CD4-positive, alpha-beta T cell treated with Interleukin-4 for 4 hours (primary cell): ENCODE measurements around the gene FBLIM1.

ENCODE experiments used
- DNase-seq: peaks from one replicate; pipeline ENCODE4 v3.0.0-alpha.2; 2020

The FBLIM1 gene

DNA sequence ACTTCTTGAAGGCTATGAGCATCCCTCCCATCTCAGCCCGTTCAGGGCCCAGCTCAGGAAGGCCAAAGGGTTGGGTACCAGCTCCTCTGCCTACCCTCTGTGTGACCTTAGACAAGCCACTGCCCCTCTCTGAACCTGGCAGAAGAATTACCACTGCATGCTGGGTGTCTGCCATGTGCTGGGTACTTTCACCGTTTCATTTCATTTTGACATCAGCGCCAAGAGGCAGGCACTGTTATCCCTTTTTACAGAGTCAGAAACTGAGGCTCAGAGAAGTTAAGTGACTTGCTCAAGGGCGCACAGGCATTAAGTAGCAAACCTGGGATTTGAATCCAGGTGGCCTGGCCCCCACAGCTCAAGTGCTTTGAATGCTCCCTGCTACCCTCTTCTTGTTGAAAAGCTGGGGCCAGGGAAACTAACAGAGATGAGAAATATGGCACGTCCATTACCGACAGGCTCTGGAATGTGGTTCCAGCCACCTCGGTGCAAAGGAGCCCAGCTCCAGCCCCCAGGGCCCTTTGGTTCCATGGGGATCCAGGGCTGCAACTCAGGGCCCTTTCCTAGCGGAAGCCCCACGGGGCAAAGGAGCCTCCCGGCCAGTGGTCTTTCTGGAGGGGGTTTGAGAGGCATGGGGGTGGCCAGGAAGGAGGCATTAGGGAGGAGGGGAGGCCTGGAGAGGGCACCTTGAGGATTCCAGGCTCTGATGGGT, 9.8 kb upstream of the FBLIM1 start:
- no peak for DNase-seq

- DNase-seq: no peak
Observed at GRCh38 chr1:15749399-15750291, 8.9 kb upstream of the FBLIM1 start.

- no peak for DNase-seq
Observed at GRCh38 chr1:15750924-15751323, 7.7 kb upstream of the FBLIM1 start.

- DNase-seq: no peak
Observed at GRCh38 chr1:15751717-15752116, 6.9 kb upstream of the FBLIM1 start.

DNA sequence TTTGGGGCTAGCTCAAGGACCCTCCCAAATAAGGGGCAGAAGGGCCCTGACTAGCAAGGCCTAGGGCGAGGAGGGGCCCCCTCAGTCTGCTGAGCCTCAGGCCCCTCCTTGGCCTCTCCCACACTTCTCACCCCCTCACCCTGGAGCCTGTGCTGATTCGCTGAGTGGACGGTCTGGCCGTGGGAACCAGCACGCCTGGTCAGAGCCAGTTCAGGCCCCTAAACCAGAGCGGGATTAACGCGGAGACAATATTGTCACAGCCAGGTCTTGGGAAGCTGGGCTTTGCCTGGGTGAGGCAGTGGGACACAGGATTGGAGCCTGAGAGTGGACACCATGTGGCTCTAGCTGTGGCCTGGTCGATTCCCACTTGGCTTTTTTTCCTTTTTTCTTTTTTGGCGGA, 4.8 kb upstream of the FBLIM1 start:
- DNase-seq: no peak

DNA sequence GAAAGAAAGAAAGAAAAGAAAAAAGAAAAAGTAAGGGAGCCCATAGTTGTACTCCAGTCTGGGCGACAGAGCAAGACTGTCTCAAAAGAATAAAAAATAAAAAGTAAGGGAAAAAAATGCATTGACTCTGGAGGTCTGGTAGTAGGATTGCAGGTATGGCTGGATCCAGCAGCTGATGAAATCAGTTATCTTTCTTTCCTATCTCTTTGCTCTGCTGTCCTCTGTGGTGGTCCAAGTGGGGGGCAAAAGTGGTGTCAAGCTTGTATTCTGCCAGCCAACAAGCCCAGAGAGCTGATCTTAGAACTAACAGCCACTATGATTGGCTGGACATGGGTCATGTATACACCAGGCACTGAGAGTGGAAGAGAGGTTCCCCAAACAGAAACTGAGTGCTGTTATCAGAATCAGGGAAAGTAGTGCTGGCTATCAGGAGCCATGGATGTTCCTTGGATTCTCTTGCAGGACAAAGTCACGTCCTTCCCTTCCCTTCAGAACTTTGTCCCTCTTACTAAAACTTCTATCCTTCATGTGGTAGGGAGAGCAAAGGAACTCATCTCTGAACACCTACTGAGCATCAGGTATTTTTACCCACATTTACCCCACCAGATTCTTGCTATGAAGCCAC, 3.5 kb upstream of the FBLIM1 start:
- DNase-seq: no peak

DNA sequence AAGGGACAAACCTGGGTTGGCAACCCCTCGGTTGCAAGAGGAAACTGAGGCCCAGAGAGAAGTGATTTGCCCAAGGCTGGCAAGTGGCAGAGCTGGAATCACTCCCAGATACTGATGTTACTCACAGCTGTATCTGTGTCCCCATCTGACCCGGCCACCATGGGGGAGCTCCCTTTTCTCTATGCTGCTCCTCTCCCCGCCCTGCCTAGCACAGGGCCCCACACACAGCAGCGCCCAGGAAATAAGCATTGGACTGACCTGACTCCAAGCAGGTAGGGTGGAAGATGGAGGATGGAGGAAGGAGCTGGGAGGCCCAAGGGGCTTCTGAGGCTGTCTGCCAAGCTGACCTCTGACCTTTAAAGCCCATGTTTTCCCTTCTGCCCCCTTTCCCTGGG, 3.0 kb upstream of the FBLIM1 start:
- no peak for DNase-seq

GRCh38 chr1:15756143-15757015, 2.2 kb upstream of the FBLIM1 start:
- no peak for DNase-seq

GRCh38 chr1:15757016-15757543, 1.5 kb upstream of the FBLIM1 start:
- no peak for DNase-seq

DNA sequence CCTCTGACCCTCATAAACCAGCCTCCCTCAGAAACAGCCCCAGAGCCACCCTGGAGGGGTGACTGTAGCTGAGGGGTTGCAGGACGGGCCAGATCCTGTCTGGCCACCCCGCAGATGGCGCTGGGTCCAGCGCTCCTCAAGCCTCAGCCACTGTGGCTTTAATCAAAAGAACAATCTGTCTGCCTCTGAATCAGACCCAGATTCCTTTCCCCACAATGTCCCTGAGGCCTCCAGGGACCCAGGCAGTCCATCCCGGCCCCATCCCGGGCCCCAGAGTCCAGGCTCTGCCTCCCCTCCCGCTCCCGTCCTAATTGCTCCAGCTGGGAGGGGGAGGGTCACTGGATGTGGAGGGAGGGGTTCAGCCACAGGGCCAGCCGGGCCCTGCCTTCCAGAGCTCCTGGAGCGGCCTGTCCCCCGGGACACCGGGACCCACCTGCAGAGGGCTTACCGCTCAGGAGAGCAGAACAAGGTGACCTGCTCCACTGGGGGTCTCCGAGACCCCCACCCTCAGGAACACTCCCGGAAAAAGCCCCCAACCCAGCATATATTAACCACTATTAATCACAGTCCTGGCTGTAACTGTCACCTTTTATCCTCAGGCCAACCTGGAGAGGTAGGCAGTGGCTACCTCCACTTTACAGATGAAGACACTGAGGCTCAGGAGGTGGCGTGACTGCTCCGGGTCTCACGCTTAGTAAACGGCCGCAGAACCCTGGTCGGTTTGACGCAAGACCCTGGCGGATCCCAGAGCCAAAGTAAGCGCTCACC, 836 bp upstream of the FBLIM1 start:
- no peak for DNase-seq

DNA sequence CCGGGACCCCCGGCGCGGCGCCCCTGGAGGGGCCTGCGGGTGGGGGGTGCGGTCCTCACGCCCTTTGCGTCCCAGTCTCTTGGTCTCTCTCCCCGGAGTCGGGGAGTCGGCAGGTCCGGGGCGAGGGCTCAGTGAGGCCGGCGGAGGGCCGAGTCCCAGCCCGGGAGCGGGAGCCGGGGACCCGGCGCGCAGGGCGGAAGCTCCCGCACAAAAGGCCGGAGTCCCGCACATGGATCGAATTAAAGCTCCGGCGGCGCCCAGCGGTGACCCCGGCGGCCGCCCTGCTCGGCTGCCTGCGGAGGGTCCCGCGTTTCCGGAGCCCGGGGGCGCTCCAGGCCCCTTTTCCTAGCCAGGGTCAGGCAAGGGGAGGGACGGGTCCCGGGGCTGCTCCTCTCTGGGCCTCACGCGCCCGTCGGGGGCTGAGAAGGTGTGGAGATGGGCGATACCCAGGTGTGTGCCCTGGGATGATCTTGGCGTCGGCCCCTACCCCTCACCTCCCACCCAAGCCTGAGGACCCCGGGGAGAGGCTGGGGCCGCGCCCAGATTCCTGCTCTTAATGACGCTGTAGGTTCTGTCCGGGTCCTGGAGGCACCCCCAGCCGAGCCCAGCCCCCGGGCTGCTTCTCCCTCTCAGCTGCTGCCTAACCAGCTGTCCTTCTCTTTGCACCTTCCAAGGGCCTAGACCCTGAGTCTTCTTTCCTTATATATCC, 512 bp downstream of the FBLIM1 start:
- no peak for DNase-seq

- DNase-seq: no peak
Observed at GRCh38 chr1:15760520-15761211, 2.1 kb downstream of the FBLIM1 start.

DNA sequence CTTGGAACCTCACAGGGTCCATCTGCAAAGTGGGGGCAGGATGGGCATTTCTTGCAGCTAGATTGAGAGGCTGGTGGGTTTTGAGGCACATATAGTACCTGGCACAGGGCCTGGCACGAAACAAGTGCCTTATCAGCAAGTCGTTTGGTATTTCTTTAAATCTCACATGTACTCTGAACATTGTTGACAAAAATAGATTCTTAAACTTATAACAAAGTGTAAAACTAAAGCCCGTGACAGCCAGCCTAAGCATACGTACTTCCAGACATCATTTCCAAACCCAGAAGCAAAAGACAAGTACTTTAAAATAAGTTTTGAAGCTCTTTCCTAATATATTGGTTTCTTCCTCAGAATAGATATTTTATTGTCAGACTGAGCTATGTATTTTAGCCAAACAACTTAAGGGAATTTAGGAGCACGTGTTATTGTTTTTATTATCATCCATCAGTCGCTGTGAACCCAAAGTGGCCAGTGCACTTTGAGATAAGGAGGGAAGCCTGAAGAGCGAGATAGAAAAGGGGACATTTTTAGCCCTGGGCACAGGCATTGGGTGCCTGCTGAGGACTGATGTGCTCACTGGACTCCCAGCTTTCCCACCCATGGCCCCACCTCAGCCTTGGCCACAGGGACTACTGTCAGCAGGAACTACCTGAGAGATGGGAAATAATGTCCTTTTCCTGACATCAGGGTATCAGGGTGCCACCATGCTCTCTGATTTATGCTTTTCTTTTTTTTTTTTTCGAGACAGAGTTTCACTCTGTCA, 3.0 kb downstream of the FBLIM1 start:
- no peak for DNase-seq

GRCh38 chr1:15762546-15762945, 4.0 kb downstream of the FBLIM1 start:
- DNase-seq: no peak

- no peak for DNase-seq
Observed at GRCh38 chr1:15764269-15764764, 5.7 kb downstream of the FBLIM1 start.

DNA sequence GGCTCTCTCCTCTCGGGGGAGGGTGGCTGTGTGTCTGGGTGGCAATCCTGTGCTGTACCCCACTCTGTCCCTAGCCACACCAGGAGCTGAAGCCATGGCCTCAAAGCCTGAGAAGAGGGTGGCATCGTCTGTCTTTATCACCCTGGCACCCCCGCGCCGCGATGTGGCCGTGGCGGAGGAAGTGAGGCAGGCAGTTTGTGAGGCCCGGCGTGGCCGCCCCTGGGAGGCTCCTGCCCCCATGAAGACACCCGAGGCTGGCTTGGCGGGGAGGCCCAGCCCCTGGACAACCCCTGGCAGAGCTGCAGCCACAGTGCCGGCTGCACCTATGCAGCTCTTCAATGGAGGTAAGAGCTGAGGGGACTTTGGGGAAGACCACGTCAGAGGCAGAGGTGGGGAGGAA, 6.3 kb downstream of the FBLIM1 start:
- DNase-seq: no peak

DNA sequence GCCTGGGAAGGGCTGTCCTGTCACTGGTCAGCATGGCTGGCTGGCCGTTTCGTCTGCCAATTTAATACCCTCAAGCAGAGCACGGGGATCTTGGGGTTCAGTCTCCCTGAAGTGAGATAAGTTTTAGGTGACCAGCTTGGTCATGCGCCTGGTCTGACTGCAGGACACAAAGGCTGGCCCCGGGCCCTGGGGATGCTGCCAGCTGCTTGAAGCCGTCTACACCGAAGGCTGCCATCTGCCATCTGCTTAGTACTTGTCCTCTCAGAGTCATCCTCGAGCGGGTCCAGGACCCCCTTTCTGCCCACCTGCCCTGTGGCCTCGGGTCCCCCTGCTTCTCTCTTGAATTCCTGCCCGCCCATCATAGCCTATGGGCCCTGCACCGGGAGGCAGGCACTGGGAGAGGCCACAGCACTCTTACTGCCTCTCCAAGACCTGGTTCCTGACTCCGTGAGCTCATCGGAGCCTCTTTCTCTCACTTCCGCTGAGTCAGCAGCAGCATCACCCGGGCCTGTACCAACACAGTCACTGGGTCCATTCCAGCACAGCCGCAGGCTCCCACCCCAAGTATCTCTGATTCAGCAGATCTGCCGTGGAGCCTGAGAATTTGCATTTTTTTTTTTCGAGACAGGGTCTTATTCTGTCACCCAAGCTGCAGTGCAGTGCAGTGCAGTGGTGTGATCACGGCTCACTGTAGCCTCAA, 7.0 kb downstream of the FBLIM1 start:
- DNase-seq: no peak

- no peak for DNase-seq
Observed at GRCh38 chr1:15767941-15768340, 9.3 kb downstream of the FBLIM1 start.

- no peak for DNase-seq
Observed at GRCh38 chr1:15768388-15768787, 9.8 kb downstream of the FBLIM1 start.
